ENCODE data around the gene OXSR1. TPM values are rescaled to one million over a fixed set of nuclear protein-coding genes. Genes with fewer than 3 reads are reported as not detected.
A peak's percentile ranks its signal among the peaks of the same experiment; 100 is the strongest.

The OXSR1 gene
- total RNA-seq, 1 donor from 2014 or later = 50.8 TPM

DNA sequence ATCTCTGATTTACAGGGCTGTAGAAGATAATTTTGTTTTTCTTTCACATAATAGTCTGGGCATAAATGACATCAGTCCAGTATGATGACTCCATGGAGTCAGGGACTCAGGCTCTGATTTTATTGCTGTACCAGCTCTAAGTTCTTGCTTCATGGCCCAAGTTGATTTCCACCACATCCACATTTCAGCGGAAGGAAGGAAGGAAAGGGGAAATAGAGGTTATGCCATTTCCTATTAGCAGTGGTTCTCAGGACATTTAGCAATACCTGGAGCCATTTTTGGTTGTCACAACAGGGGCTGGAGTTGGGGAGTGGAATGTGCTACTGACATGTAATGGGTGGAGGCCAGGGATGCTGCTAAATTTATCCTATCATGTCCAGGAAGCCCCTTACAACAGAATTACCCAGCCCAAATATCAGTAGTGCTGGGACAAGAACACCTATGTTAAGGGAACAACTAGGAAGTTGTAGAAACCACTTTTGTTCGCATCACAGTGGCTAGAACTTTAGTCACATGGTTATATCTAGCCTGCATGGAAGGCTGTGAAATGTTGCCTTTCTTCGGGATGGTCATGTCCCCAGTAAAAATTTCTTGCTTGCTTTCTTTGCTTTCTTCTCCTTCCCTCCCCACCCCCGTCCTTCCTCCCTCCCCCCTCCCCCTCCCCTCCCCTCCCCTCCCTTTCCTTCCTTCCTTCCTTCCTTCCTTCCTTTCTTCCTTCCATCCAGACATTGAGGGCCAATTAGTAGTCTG, 42.1 kb downstream of the OXSR1 start:
- H3K4me3 Mint-ChIP-seq = no peak overlapping the region
- H3K27me3 Mint-ChIP-seq (ENCODE audit: insufficient read depth) = no peaks in the 10 kb centered on the region
- intact Hi-C loops (cut with micrococcal nuclease) = loop anchor here (5.0 kb wide), 1 partner anchor 245 kb away; the partner anchor contains the start of gene ACVR2B
- peak overlapping the region; percentile 14 for H3K27ac Mint-ChIP-seq
- H3K9me3 Mint-ChIP-seq = no peaks in the 10 kb centered on the region
- peaks cover 76% of the 10 kb centered on the region for H3K4me1 Mint-ChIP-seq (ENCODE audit: low read depth)
- peaks cover 24% of the 10 kb centered on the region for H3K36me3 Mint-ChIP-seq (ENCODE audit: low read depth)
- DNase-seq (ENCODE audit: low spot score) = no peak

- Mint-ChIP-seq H3K4me1 (ENCODE audit: low read depth) (peaks cover 61% of the 10 kb centered on the region), H3K4me3 (peak overlapping the region; percentile 15)
- intact Hi-C loops (cut with micrococcal nuclease) = no loop called here
Measured at GRCh38 chr3:38210141-38210757, 44.9 kb downstream of the OXSR1 start.

GRCh38 chr3:38212141-38212540, 46.8 kb downstream of the OXSR1 start:
- Mint-ChIP-seq H3K36me3 (ENCODE audit: low read depth) (peaks cover 26% of the 10 kb centered on the region), H3K9me3 (no peaks in the 10 kb centered on the region), H3K4me1 (ENCODE audit: low read depth) (peaks cover 50% of the 10 kb centered on the region)

More at GRCh38 chr3:38210141-38210757, 44.9 kb downstream of the OXSR1 start:
- Mint-ChIP-seq H3K27ac (peak overlapping the region; percentile 15), H3K9me3 (no peaks in the 10 kb centered on the region), H3K36me3 (ENCODE audit: low read depth) (peaks cover 20% of the 10 kb centered on the region), H3K27me3 (ENCODE audit: insufficient read depth) (no peaks in the 10 kb centered on the region)
- DNase-seq (ENCODE audit: low spot score) = peak; percentile 12

GRCh38 chr3:38214560-38214959, 49.2 kb downstream of the OXSR1 start:
- H3K27ac Mint-ChIP-seq = no peak overlapping the region
- no peak for DNase-seq (ENCODE audit: low spot score)
- intact Hi-C loops (cut with micrococcal nuclease) = no loop called here
- peaks cover 36% of the 10 kb centered on the region for H3K36me3 Mint-ChIP-seq (ENCODE audit: low read depth)
- no peaks in the 10 kb centered on the region for H3K9me3 Mint-ChIP-seq
- H3K4me1 Mint-ChIP-seq (ENCODE audit: low read depth) = peaks cover 34% of the 10 kb centered on the region
- no peak overlapping the region for H3K4me3 Mint-ChIP-seq
- no peaks in the 10 kb centered on the region for H3K27me3 Mint-ChIP-seq (ENCODE audit: insufficient read depth)

More at GRCh38 chr3:38212141-38212540, 46.8 kb downstream of the OXSR1 start:
- H3K4me3 Mint-ChIP-seq = no peak overlapping the region
- intact Hi-C loops (cut with micrococcal nuclease) = no loop called here
- no peak for DNase-seq (ENCODE audit: low spot score)
- no peaks in the 10 kb centered on the region for H3K27me3 Mint-ChIP-seq (ENCODE audit: insufficient read depth)
- no peak overlapping the region for H3K27ac Mint-ChIP-seq

DNA sequence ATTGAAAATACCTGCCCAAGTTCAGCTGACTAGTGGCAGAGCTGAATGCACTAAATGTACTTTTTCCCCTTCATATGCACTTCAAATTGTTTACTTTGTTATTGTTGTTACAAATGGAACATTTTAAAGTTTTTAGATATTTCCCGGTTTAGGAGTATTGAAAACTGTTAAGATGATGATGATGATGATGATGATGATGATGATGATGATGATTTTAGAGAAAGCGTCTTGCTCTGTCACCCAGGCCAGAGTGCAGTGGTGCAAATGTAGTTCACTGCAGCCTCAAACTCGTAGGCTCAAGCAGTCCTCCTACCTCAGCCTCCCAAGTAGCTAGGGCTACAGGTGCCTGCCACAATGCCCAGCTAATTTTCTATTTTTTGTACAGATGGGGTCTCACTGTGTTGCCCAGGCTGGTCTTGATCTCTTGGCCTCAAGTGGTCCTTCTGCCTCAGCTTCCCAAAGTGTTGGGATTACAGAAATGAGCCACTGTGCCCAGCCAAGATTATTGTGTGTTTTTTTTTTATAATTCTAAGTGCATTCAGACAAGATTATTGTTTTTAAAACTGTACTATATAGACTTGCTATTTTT, 54.4 kb downstream of the OXSR1 start:
- Mint-ChIP-seq H3K4me3 (no peak overlapping the region), H3K4me1 (ENCODE audit: low read depth) (peaks cover 12% of the 10 kb centered on the region), H3K27ac (no peak overlapping the region), H3K36me3 (ENCODE audit: low read depth) (peaks cover 40% of the 10 kb centered on the region), H3K27me3 (ENCODE audit: insufficient read depth) (no peaks in the 10 kb centered on the region), H3K9me3 (no peaks in the 10 kb centered on the region)
- DNase-seq (ENCODE audit: low spot score) = no peak
- intact Hi-C loops (cut with micrococcal nuclease) = no loop called here

DNA sequence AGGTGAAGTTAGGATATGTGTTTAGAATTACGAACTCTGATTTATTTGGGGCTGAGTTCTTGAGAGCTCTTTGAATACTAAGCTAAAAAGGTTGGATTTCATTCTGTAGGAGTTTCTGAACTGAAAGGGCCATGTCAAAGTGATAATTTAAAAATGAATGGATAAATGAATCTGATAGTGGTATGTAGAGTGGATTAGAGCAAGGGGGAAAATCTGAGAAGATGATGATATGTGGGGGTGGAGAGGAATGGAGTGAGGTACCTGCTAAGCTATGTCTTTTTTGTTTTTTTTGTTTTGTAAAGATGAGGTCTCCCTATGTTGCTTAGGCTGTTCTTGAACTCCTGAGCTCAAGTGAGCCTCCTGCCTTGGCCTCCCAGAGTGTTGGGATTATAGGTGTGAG, 55.7 kb downstream of the OXSR1 start:
- intact Hi-C loops (cut with micrococcal nuclease) = no loop called here
- Mint-ChIP-seq H3K36me3 (ENCODE audit: low read depth) (peaks cover 42% of the 10 kb centered on the region), H3K4me3 (no peak overlapping the region), H3K27me3 (ENCODE audit: insufficient read depth) (no peaks in the 10 kb centered on the region), H3K27ac (no peak overlapping the region), H3K9me3 (no peaks in the 10 kb centered on the region), H3K4me1 (ENCODE audit: low read depth) (peaks cover 12% of the 10 kb centered on the region)
- no peak for DNase-seq (ENCODE audit: low spot score)

GRCh38 chr3:38222032-38222634, 56.8 kb downstream of the OXSR1 start:
- Mint-ChIP-seq H3K4me1 (ENCODE audit: low read depth) (peaks cover 10% of the 10 kb centered on the region), H3K9me3 (no peaks in the 10 kb centered on the region), H3K27me3 (ENCODE audit: insufficient read depth) (no peaks in the 10 kb centered on the region), H3K27ac (no peak overlapping the region), H3K4me3 (no peak overlapping the region), H3K36me3 (ENCODE audit: low read depth) (peaks cover 36% of the 10 kb centered on the region)
- intact Hi-C loops (cut with micrococcal nuclease) = no loop called here
- no peak for DNase-seq (ENCODE audit: low spot score)

DNA sequence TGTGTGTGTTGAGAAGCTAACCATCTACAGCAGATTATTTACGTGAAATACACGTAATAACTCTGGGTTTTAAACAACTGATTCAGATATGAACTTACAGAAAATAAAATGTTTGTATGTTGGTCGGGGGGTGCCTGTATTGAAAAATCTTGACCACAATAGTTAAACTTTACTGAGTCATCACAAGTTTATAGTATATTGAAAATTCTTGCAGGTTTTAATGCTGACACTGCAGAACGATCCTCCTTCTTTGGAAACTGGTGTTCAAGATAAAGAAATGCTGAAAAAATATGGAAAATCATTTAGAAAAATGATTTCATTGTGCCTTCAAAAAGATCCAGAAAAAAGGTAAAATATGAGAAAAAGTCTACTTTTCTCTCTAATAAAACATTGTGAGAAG, 59.0 kb downstream of the OXSR1 start:
- no peak for DNase-seq (ENCODE audit: low spot score)
- no peak overlapping the region for H3K27ac Mint-ChIP-seq
- intact Hi-C loops (cut with micrococcal nuclease) = no loop called here
- peaks cover 33% of the 10 kb centered on the region for H3K36me3 Mint-ChIP-seq (ENCODE audit: low read depth)
- no peaks in the 10 kb centered on the region for H3K27me3 Mint-ChIP-seq (ENCODE audit: insufficient read depth)
- H3K9me3 Mint-ChIP-seq = no peaks in the 10 kb centered on the region
- peaks cover 10% of the 10 kb centered on the region for H3K4me1 Mint-ChIP-seq (ENCODE audit: low read depth)
- H3K4me3 Mint-ChIP-seq = no peak overlapping the region

GRCh38 chr3:38226273-38226672, 60.9 kb downstream of the OXSR1 start:
- H3K9me3 Mint-ChIP-seq = no peaks in the 10 kb centered on the region
- DNase-seq (ENCODE audit: low spot score) = no peak
- no peak overlapping the region for H3K27ac Mint-ChIP-seq
- H3K27me3 Mint-ChIP-seq (ENCODE audit: insufficient read depth) = no peaks in the 10 kb centered on the region
- no peak overlapping the region for H3K4me3 Mint-ChIP-seq
- intact Hi-C loops (cut with micrococcal nuclease) = no loop called here
- H3K36me3 Mint-ChIP-seq (ENCODE audit: low read depth) = peaks cover 38% of the 10 kb centered on the region
- peaks cover 4% of the 10 kb centered on the region for H3K4me1 Mint-ChIP-seq (ENCODE audit: low read depth)

- Mint-ChIP-seq H3K4me1 (ENCODE audit: low read depth) (peaks cover 4% of the 10 kb centered on the region), H3K27me3 (ENCODE audit: insufficient read depth) (no peaks in the 10 kb centered on the region), H3K36me3 (ENCODE audit: low read depth) (peaks cover 36% of the 10 kb centered on the region), H3K9me3 (no peaks in the 10 kb centered on the region), H3K4me3 (no peak overlapping the region), H3K27ac (peak overlapping the region; percentile 9)
- intact Hi-C loops (cut with micrococcal nuclease) = no loop called here
- DNase-seq (ENCODE audit: low spot score) = no peak
Measured at GRCh38 chr3:38227989-38228388, 62.7 kb downstream of the OXSR1 start.

GRCh38 chr3:38229036-38229435, 63.7 kb downstream of the OXSR1 start:
- H3K27me3 Mint-ChIP-seq (ENCODE audit: insufficient read depth) = no peaks in the 10 kb centered on the region
- no peak overlapping the region for H3K27ac Mint-ChIP-seq
- no peak for DNase-seq (ENCODE audit: low spot score)
- no peak overlapping the region for H3K4me3 Mint-ChIP-seq
- intact Hi-C loops (cut with micrococcal nuclease) = no loop called here
- H3K4me1 Mint-ChIP-seq (ENCODE audit: low read depth) = peaks cover 4% of the 10 kb centered on the region
- H3K9me3 Mint-ChIP-seq = no peaks in the 10 kb centered on the region
- H3K36me3 Mint-ChIP-seq (ENCODE audit: low read depth) = peaks cover 42% of the 10 kb centered on the region

GRCh38 chr3:38232701-38233100, 67.4 kb downstream of the OXSR1 start:
- no peaks in the 10 kb centered on the region for H3K4me1 Mint-ChIP-seq (ENCODE audit: low read depth)
- DNase-seq (ENCODE audit: low spot score) = no peak
- peaks cover 6% of the 10 kb centered on the region for H3K9me3 Mint-ChIP-seq
- H3K27me3 Mint-ChIP-seq (ENCODE audit: insufficient read depth) = no peaks in the 10 kb centered on the region
- peaks cover 57% of the 10 kb centered on the region for H3K36me3 Mint-ChIP-seq (ENCODE audit: low read depth)
- intact Hi-C loops (cut with micrococcal nuclease) = no loop called here
- H3K4me3 Mint-ChIP-seq = no peak overlapping the region
- no peak overlapping the region for H3K27ac Mint-ChIP-seq

GRCh38 chr3:38235466-38235865, 70.1 kb downstream of the OXSR1 start:
- H3K27me3 Mint-ChIP-seq (ENCODE audit: insufficient read depth) = no peaks in the 10 kb centered on the region
- intact Hi-C loops (cut with micrococcal nuclease) = no loop called here
- no peaks in the 10 kb centered on the region for H3K4me1 Mint-ChIP-seq (ENCODE audit: low read depth)
- DNase-seq (ENCODE audit: low spot score) = no peak
- peaks cover 70% of the 10 kb centered on the region for H3K36me3 Mint-ChIP-seq (ENCODE audit: low read depth)
- no peak overlapping the region for H3K27ac Mint-ChIP-seq
- no peak overlapping the region for H3K4me3 Mint-ChIP-seq
- peaks cover 19% of the 10 kb centered on the region for H3K9me3 Mint-ChIP-seq

Measured in activated T-helper 1 cell treated with anti-CD3 and anti-CD28 coated beads, Interleukin-12 subunit alpha, Interleukin-12 subunit beta, Interleukin-2, Interleukin-4 antibody, amounts not matched to agents 30 ng/mL and 10 ng/mL and 1 ng/mL, durations not matched to agents 14 hours and 24 hours and 36 hours (primary cell).